Measurements from ENCODE around the gene TP53AIP1. TPM values are rescaled to one million over a fixed set of nuclear protein-coding genes. Genes with fewer than 3 reads are reported as not detected.
A peak's percentile ranks its signal among the peaks of the same experiment; 100 is the strongest.

Gene TP53AIP1
- total RNA-seq, 1 experiment from 2014 or later: not detected

- H3K36me3 ChIP-seq: no peaks in the 10 kb centered on the region
- H3K27ac ChIP-seq: no peak overlapping the region
- no peaks in the 10 kb centered on the region for H3K27me3 ChIP-seq (replicated peaks)
- H3K4me3 ChIP-seq: no peak overlapping the region
- no peaks in the 10 kb centered on the region for H3K9me3 ChIP-seq (replicated peaks)
- DNase-seq (ENCODE audit: low read depth in 1 of 2, low spot score in 2 of 2): no peak
- no peaks in the 10 kb centered on the region for H3K4me1 ChIP-seq (replicated peaks)
These were observed 28.2 kb downstream of the TP53AIP1 start for GRCh38 chr11:128914216-128915148.

- H3K36me3 ChIP-seq: no peaks in the 10 kb centered on the region
- no peak for DNase-seq (ENCODE audit: low read depth in 1 of 2, low spot score in 2 of 2)
- no peak overlapping the region for H3K4me3 ChIP-seq
- no peaks in the 10 kb centered on the region for H3K9me3 ChIP-seq (replicated peaks)
- no peak overlapping the region for H3K27ac ChIP-seq
- H3K4me1 ChIP-seq (replicated peaks): no peaks in the 10 kb centered on the region; the same call in 1 of the 2 replicates
- H3K27me3 ChIP-seq (replicated peaks): no peaks in the 10 kb centered on the region
These were observed 28.9 kb downstream of the TP53AIP1 start for GRCh38 chr11:128913806-128914205.

GRCh38 chr11:128911701-128912100 is 31.0 kb downstream of the TP53AIP1 start:
- H3K27ac ChIP-seq: no peak overlapping the region
- no peaks in the 10 kb centered on the region for H3K36me3 ChIP-seq
- H3K4me1 ChIP-seq (replicated peaks): peaks cover 8% of the 10 kb centered on the region
- no peaks in the 10 kb centered on the region for H3K9me3 ChIP-seq (replicated peaks)
- H3K4me3 ChIP-seq: no peak overlapping the region
- DNase-seq (ENCODE audit: low read depth in 1 of 2, low spot score in 2 of 2): no peak
- H3K27me3 ChIP-seq (replicated peaks): no peaks in the 10 kb centered on the region

- Histone ChIP-seq H3K4me3 (no peak overlapping the region), H3K9me3 (replicated peaks) (no peaks in the 10 kb centered on the region)
- no peak for DNase-seq (ENCODE audit: low read depth in 1 of 2, low spot score in 2 of 2)
These were observed 31.4 kb downstream of the TP53AIP1 start for GRCh38 chr11:128911239-128911638.

GRCh38 chr11:128910576-128910975 is 32.1 kb downstream of the TP53AIP1 start:
- no peak for DNase-seq (ENCODE audit: low read depth in 1 of 2, low spot score in 2 of 2)

More at GRCh38 chr11:128911239-128911638, 31.4 kb downstream of the TP53AIP1 start:
- Histone ChIP-seq H3K4me1 (replicated peaks) (peaks cover 8% of the 10 kb centered on the region), H3K27ac (no peak overlapping the region), H3K27me3 (replicated peaks) (no peaks in the 10 kb centered on the region), H3K36me3 (no peaks in the 10 kb centered on the region)

GRCh38 chr11:128909438-128910125 is 33.1 kb downstream of the TP53AIP1 start:
- Histone ChIP-seq H3K36me3 (no peaks in the 10 kb centered on the region), H3K27ac (no peak overlapping the region), H3K4me1 (replicated peaks) (peaks cover 8% of the 10 kb centered on the region), H3K4me3 (no peak overlapping the region), H3K9me3 (replicated peaks) (no peaks in the 10 kb centered on the region), H3K27me3 (replicated peaks) (no peaks in the 10 kb centered on the region)
- DNase-seq (ENCODE audit: low read depth in 1 of 2, low spot score in 2 of 2): no peak

More at GRCh38 chr11:128910576-128910975, 32.1 kb downstream of the TP53AIP1 start:
- Histone ChIP-seq H3K27me3 (replicated peaks) (no peaks in the 10 kb centered on the region), H3K4me3 (no peak overlapping the region), H3K36me3 (no peaks in the 10 kb centered on the region), H3K27ac (no peak overlapping the region), H3K4me1 (replicated peaks) (peaks cover 8% of the 10 kb centered on the region), H3K9me3 (replicated peaks) (no peaks in the 10 kb centered on the region)

GRCh38 chr11:128908391-128909246 is 34.1 kb downstream of the TP53AIP1 start:
- Histone ChIP-seq H3K4me3 (no peak overlapping the region), H3K36me3 (no peaks in the 10 kb centered on the region), H3K9me3 (replicated peaks) (no peaks in the 10 kb centered on the region), H3K27ac (no peak overlapping the region), H3K4me1 (replicated peaks) (peaks cover 8% of the 10 kb centered on the region), H3K27me3 (replicated peaks) (no peaks in the 10 kb centered on the region)
- peak; percentile 19 to 44 for DNase-seq (ENCODE audit: low read depth in 1 of 2, low spot score in 2 of 2)

GRCh38 chr11:128907585-128907984 is 35.1 kb downstream of the TP53AIP1 start:
- Histone ChIP-seq H3K9me3 (replicated peaks) (no peaks in the 10 kb centered on the region), H3K27ac (no peak overlapping the region), H3K4me1 (replicated peaks) (peaks cover 8% of the 10 kb centered on the region), H3K4me3 (no peak overlapping the region), H3K27me3 (replicated peaks) (no peaks in the 10 kb centered on the region), H3K36me3 (no peaks in the 10 kb centered on the region)
- DNase-seq (ENCODE audit: low read depth in 1 of 2, low spot score in 2 of 2): no peak

- Histone ChIP-seq H3K4me1 (replicated peaks) (peaks cover 8% of the 10 kb centered on the region), H3K27me3 (replicated peaks) (no peaks in the 10 kb centered on the region), H3K27ac (no peak overlapping the region), H3K4me3 (no peak overlapping the region), H3K9me3 (replicated peaks) (no peaks in the 10 kb centered on the region), H3K36me3 (no peaks in the 10 kb centered on the region)
- no peak for DNase-seq (ENCODE audit: low read depth in 1 of 2, low spot score in 2 of 2)
These were observed 36.3 kb downstream of the TP53AIP1 start for GRCh38 chr11:128906185-128907050.

GRCh38 chr11:128905345-128906184 is 37.1 kb downstream of the TP53AIP1 start:
- Histone ChIP-seq H3K36me3 (no peaks in the 10 kb centered on the region), H3K27ac (no peak overlapping the region), H3K4me3 (peak overlapping the region; percentile 37), H3K9me3 (replicated peaks) (no peaks in the 10 kb centered on the region), H3K27me3 (replicated peaks) (no peaks in the 10 kb centered on the region), H3K4me1 (replicated peaks) (peaks cover 8% of the 10 kb centered on the region)
- peak; percentile 41 to 49 for DNase-seq (ENCODE audit: low read depth in 1 of 2, low spot score in 2 of 2)

- no peak overlapping the region for H3K27ac ChIP-seq
- DNase-seq (ENCODE audit: low read depth in 1 of 2, low spot score in 2 of 2): peak; percentile 3 to 48
- no peaks in the 10 kb centered on the region for H3K36me3 ChIP-seq
- peaks cover 8% of the 10 kb centered on the region for H3K4me1 ChIP-seq (replicated peaks)
- H3K4me3 ChIP-seq: peak overlapping the region; percentile 37
- H3K9me3 ChIP-seq (replicated peaks): no peaks in the 10 kb centered on the region
- H3K27me3 ChIP-seq (replicated peaks): no peaks in the 10 kb centered on the region
These were observed 37.9 kb downstream of the TP53AIP1 start for GRCh38 chr11:128904656-128905344.

- H3K9me3 ChIP-seq (replicated peaks): no peaks in the 10 kb centered on the region
- no peak overlapping the region for H3K4me3 ChIP-seq
- peaks cover 8% of the 10 kb centered on the region for H3K4me1 ChIP-seq (replicated peaks)
- H3K27me3 ChIP-seq (replicated peaks): no peaks in the 10 kb centered on the region
- DNase-seq (ENCODE audit: low read depth in 1 of 2, low spot score in 2 of 2): no peak
- no peak overlapping the region for H3K27ac ChIP-seq
- no peaks in the 10 kb centered on the region for H3K36me3 ChIP-seq
These were observed 38.4 kb downstream of the TP53AIP1 start for GRCh38 chr11:128904303-128904655.
